ENCODE measurements around the gene AZIN2.

The AZIN2 gene

GRCh38 chr1:33093004-33093403 is 12.1 kb downstream of the AZIN2 start:
- H3K4me3 ChIP-seq (ENCODE audit: low read depth, low read length), result no peak overlapping the region
- DNase-seq (ENCODE audit: low read depth, low spot score), result no peak
- TF ChIP-seq CTCF (IDR thresholded peaks at IDR 0.05; ENCODE audit: low read depth, low read length), result peak; percentile 1
- in situ Hi-C loops (cut with HindIII; ENCODE audit: low sequenced_read_pairs), result no loop called here

- in situ Hi-C loops (cut with HindIII; ENCODE audit: low sequenced_read_pairs), result no loop called here
- DNase-seq (ENCODE audit: low read depth, low spot score), result no peak
- TF ChIP-seq CTCF (IDR thresholded peaks at IDR 0.05; ENCODE audit: low read depth, low read length), result no peak
- no peak overlapping the region for H3K4me3 ChIP-seq (ENCODE audit: low read depth, low read length)
Measured at GRCh38 chr1:33094486-33094885, 13.5 kb downstream of the AZIN2 start.

- in situ Hi-C loops (cut with HindIII; ENCODE audit: low sequenced_read_pairs), result no loop called here
- TF ChIP-seq CTCF (IDR thresholded peaks at IDR 0.05; ENCODE audit: low read depth, low read length), result peak; percentile 98
- H3K4me3 ChIP-seq (ENCODE audit: low read depth, low read length), result no peak overlapping the region
- peak; percentile 75 for DNase-seq (ENCODE audit: low read depth, low spot score)
Measured at GRCh38 chr1:33094971-33095604, 14.1 kb downstream of the AZIN2 start.

- DNase-seq (ENCODE audit: low read depth, low spot score), result peak; percentile 37
- no peak overlapping the region for H3K4me3 ChIP-seq (ENCODE audit: low read depth, low read length)
- TF ChIP-seq CTCF (IDR thresholded peaks at IDR 0.05; ENCODE audit: low read depth, low read length), result no peak
- in situ Hi-C loops (cut with HindIII; ENCODE audit: low sequenced_read_pairs), result no loop called here
Measured at GRCh38 chr1:33096363-33097005, 15.5 kb downstream of the AZIN2 start.

- TF ChIP-seq CTCF (IDR thresholded peaks at IDR 0.05; ENCODE audit: low read depth, low read length), result no peak
- in situ Hi-C loops (cut with HindIII; ENCODE audit: low sequenced_read_pairs), result no loop called here
- H3K4me3 ChIP-seq (ENCODE audit: low read depth, low read length), result no peak overlapping the region
- no peak for DNase-seq (ENCODE audit: low read depth, low spot score)
Measured at GRCh38 chr1:33097137-33097611, 16.2 kb downstream of the AZIN2 start.

GRCh38 chr1:33097762-33098161 is 16.8 kb downstream of the AZIN2 start:
- in situ Hi-C loops (cut with HindIII; ENCODE audit: low sequenced_read_pairs), result no loop called here
- DNase-seq (ENCODE audit: low read depth, low spot score), result no peak
- H3K4me3 ChIP-seq (ENCODE audit: low read depth, low read length), result no peak overlapping the region
- TF ChIP-seq CTCF (IDR thresholded peaks at IDR 0.05; ENCODE audit: low read depth, low read length), result no peak
